Urinary bladder (tissue), 4 donors: ENCODE measurements around the gene LRFN5. TPM values are rescaled to one million over a fixed set of nuclear protein-coding genes. Genes with fewer than 3 reads are reported as not detected.
"Not testable (repeated sequence)": the region's sequence is repeated elsewhere in the genome, so short reads cannot be mapped to it uniquely, and the experiment has no call there.

ENCODE experiments used
- DNase-seq: peaks from one replicate; pipeline ENCODE4 v3.0.0-alpha.2; 2015; ENCODE audit errors: extremely low spot score
- H3K27ac ChIP-seq: one replicate; pipeline ENCODE4 v1.5.1; 2013; ENCODE audit warnings: low read depth, mild to moderate bottlenecking, moderate library complexity
- H3K36me3 ChIP-seq: one replicate; pipeline ENCODE4 v1.6.1; 2013; ENCODE audit warnings: mild to moderate bottlenecking, moderate library complexity; ENCODE audit not compliant: insufficient read depth
- H3K4me1 ChIP-seq: one replicate; pipeline ENCODE4 v1.6.1; 2013; ENCODE audit warnings: mild to moderate bottlenecking, moderate library complexity; ENCODE audit not compliant: insufficient read depth
- H3K4me3 ChIP-seq: one replicate; pipeline ENCODE4 v1.5.1; 2013; ENCODE audit warnings: low read depth, low read length
- WGBS: extraction: QIAGEN DNeasy Blood & Tissue Kit; methylation state at CpG from one replicate; pipeline ENCODE4 v1.1.7; 2013; 5-methylcytosine and 5-hydroxymethylcytosine counted together
- polyA plus RNA-seq: library from polyadenylated mRNA; stranded (reverse); fragments of 200-250 nt; gene quantifications from one replicate; pipeline ENCODE4 v1.2.3, GENCODE V29; 2013
- total RNA-seq: library from RNA; depleted of rRNA; stranded (reverse); fragments of >200 nt; gene quantifications from one replicate; pipeline ENCODE4 v1.2.3, GENCODE V29; 2014
- donor health status: healthy with polysubstance abuse.
- donor health status: healthy.

Gene LRFN5
- total and polyA plus RNA-seq, 2 donors = 12.7 to 45.9 TPM

DNA sequence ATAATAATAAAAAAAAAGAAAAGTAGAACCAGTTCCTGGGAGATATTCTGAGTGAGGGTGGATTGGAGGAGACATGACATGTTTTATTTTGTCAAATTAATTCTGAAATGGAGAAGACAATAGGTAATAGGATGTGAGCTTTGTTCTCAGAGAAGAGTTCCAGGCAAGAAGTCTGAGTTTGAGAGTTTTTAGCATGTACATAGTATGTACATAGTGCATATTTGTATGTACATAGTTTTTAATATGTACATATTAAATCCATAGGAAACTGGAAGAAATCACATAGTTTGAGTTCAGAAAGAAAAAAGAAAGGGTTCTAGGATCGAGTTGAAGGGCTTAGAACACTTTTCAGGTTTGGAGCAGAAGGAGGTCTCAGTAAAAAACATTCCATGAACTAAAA lies 47.5 kb downstream of the LRFN5 start:
- 83% methylated on average over 1 of the region's 1 CpG for WGBS
- Histone ChIP-seq H3K36me3 (no peaks in the 10 kb centered on the region), H3K27ac (no peak overlapping the region), H3K4me1 (no peaks in the 10 kb centered on the region), H3K4me3 (no peak overlapping the region)
- DNase-seq = no peak

- DNase-seq = no peak
- no peak overlapping the region for H3K27ac ChIP-seq
- H3K4me3 ChIP-seq = no peak overlapping the region
- 84% methylated on average over 3 of the region's 3 CpGs for WGBS
- peaks cover 1% of the 10 kb centered on the region for H3K36me3 ChIP-seq
- H3K4me1 ChIP-seq = no peaks in the 10 kb centered on the region
These were observed 56.2 kb downstream of the LRFN5 start for GRCh38 chr14:41662780-41663472.

DNA sequence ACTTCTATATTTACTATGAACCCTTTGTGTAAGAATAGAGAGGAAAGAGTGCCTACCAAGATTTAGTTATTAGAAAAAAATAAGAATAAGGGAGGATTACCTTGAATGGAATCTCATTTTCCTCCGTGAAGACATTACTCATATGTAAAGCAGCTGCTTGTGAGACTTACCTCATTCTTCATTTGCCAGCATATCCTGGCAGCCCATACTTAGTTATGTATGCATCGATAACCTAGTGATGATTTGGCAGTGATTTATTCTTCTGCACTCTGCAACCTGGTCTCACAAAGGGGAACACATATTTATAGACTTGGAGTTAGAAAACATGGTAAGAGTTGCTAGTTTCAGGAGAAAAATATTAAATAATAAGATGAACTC lies 56.8 kb downstream of the LRFN5 start:
- Histone ChIP-seq H3K27ac (no peak overlapping the region), H3K36me3 (peaks cover 1% of the 10 kb centered on the region), H3K4me3 (no peak overlapping the region), H3K4me1 (no peaks in the 10 kb centered on the region)
- 38% methylated on average over 2 of the region's 2 CpGs for WGBS
- DNase-seq = no peak

GRCh38 chr14:41666301-41666700 lies 59.6 kb downstream of the LRFN5 start:
- no peaks in the 10 kb centered on the region for H3K4me1 ChIP-seq
- no peak overlapping the region for H3K27ac ChIP-seq
- no peak overlapping the region for H3K4me3 ChIP-seq
- peaks cover 1% of the 10 kb centered on the region for H3K36me3 ChIP-seq
- 50% methylated on average over 2 of the region's 2 CpGs for WGBS
- DNase-seq = no peak

DNA sequence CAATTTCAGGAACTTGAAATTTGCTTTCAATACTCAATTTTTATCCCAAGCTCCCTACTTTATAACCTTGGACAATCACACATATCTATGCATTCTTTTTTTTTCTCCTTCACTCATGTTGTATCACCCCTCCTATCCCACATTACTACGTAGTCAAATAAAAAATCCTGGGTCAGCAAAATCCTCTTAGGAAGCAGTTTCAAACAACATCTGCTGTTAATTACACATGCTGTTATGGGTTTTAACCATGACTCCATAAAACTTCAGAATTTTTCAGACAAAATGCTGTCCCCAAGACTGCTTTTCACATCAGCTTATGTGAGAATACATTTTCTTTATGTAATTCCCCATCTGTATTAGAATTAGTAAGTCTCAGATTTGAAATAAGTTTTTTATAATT lies 61.7 kb downstream of the LRFN5 start:
- 44% methylated on average over 1 of the region's 1 CpG for WGBS
- Histone ChIP-seq H3K36me3 (no peaks in the 10 kb centered on the region), H3K27ac (no peak overlapping the region), H3K4me1 (no peaks in the 10 kb centered on the region), H3K4me3 (no peak overlapping the region)
- DNase-seq = no peak

GRCh38 chr14:41673601-41674000 lies 66.9 kb downstream of the LRFN5 start:
- 99% methylated on average over 24 of the region's 24 CpGs for WGBS
- H3K36me3 ChIP-seq, H3K4me1 ChIP-seq, DNase-seq, H3K4me3 ChIP-seq, H3K27ac ChIP-seq: not testable (repeated sequence)

GRCh38 chr14:41674511-41674971 lies 67.9 kb downstream of the LRFN5 start:
- H3K36me3 ChIP-seq, H3K4me1 ChIP-seq, H3K4me3 ChIP-seq, DNase-seq, H3K27ac ChIP-seq: not testable (repeated sequence)
- 96% methylated on average over 37 of the region's 37 CpGs for WGBS

- 24% methylated on average over 3 of the region's 3 CpGs for WGBS
- Histone ChIP-seq H3K4me1 (no peaks in the 10 kb centered on the region), H3K27ac (no peak overlapping the region), H3K36me3 (no peaks in the 10 kb centered on the region), H3K4me3 (no peak overlapping the region)
- peak; percentile 58 for DNase-seq
These were observed 92.8 kb downstream of the LRFN5 start for GRCh38 chr14:41699486-41699885.

DNA sequence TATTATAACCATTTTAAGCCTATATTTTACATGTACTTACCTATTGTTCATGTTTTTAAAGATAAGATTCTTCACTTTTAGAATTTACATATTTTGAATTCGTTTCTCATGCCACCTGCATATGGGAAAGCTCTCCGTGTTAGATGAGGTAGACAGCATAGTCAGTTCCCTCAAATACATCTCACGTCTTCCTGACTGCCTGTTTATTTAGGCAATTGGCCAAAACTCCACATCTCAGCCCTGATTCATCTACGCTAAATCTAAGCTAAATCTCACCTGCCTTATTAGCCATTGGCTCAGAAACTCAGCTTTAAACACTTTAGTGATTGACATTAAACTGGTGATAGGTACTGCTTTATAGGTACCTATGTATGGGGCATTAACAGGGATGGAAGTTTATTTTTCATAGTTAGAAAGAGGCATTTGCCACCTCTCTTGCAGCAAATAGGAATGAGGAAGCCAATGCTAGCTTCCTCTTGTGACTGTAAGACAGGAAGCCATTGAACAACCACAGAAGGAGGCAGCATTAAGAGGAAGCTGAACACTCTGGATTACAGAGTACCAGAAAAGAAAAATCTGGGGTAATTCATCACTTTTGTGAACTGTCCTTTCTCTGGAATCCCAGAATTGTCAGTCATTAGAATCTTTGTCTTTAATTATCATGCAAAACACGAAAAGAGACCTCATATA lies 111.9 kb downstream of the LRFN5 start:
- H3K4me3 ChIP-seq = no peak overlapping the region
- WGBS = 59% methylated on average over 5 of the region's 5 CpGs

DNA sequence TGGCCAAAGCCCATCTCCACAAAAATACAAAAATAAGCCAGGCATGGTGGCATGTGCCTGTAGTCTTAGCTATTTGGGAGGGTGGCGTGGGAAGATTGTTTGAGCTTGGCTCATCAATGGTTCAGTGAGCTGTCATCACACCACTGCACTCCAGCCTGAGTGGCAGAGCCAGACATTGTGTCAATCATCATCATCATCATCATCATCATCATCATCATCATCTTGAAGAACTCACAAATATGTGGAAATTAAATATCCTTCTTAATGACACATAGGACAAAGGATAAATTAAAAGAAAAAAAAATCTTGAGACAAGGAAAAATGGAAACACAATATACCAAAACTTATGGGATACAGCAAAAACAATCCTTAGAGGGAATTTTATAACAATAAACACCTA lies 132.5 kb downstream of the LRFN5 start:
- WGBS = 100% methylated on average over 1 of the region's 1 CpG
- no peaks in the 10 kb centered on the region for H3K36me3 ChIP-seq

More for the DNA sequence above, 111.9 kb downstream of the LRFN5 start:
- H3K27ac ChIP-seq = no peak overlapping the region
- no peak for DNase-seq
- no peaks in the 10 kb centered on the region for H3K36me3 ChIP-seq
- H3K4me1 ChIP-seq = no peaks in the 10 kb centered on the region

GRCh38 chr14:41743140-41743539 lies 136.5 kb downstream of the LRFN5 start:
- no peak for DNase-seq
- no peaks in the 10 kb centered on the region for H3K36me3 ChIP-seq
- H3K27ac ChIP-seq = no peak overlapping the region
- 93% methylated on average over 2 of the region's 2 CpGs for WGBS
- no peak overlapping the region for H3K4me3 ChIP-seq
- H3K4me1 ChIP-seq = no peaks in the 10 kb centered on the region

More for the DNA sequence above, 132.5 kb downstream of the LRFN5 start:
- Histone ChIP-seq H3K4me1 (no peaks in the 10 kb centered on the region), H3K4me3 (no peak overlapping the region), H3K27ac (no peak overlapping the region)
- DNase-seq = no peak

- Histone ChIP-seq H3K27ac (peak overlapping the region; percentile 38), H3K36me3 (no peaks in the 10 kb centered on the region), H3K4me3 (peak overlapping the region; percentile 37), H3K4me1 (no peaks in the 10 kb centered on the region)
- DNase-seq = no peak
- 68% methylated on average over 5 of the region's 5 CpGs for WGBS
These were observed 142.8 kb downstream of the LRFN5 start for GRCh38 chr14:41749429-41749828.

DNA sequence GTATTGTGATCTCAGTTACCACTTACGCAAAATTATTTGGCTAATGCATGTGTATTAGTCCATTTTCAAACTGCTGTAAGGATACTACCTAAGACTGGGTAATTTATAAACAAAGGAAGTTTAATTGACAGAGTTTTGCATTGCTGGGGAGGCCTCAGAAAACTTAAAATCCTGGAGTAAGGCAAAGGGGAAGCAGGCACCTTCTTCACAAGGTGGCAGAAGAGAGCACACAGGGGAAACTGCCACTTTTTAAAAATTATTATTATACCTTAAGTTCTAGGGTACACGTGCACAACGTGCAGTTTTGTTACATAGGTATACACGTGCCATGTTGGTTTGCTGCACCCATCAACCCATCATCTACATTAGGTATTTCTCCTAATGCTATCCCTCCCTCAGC lies 143.9 kb downstream of the LRFN5 start:
- not testable (repeated sequence) for H3K4me3 ChIP-seq, H3K36me3 ChIP-seq, H3K4me1 ChIP-seq, DNase-seq, H3K27ac ChIP-seq
- WGBS = 83% methylated on average over 4 of the region's 4 CpGs

DNA sequence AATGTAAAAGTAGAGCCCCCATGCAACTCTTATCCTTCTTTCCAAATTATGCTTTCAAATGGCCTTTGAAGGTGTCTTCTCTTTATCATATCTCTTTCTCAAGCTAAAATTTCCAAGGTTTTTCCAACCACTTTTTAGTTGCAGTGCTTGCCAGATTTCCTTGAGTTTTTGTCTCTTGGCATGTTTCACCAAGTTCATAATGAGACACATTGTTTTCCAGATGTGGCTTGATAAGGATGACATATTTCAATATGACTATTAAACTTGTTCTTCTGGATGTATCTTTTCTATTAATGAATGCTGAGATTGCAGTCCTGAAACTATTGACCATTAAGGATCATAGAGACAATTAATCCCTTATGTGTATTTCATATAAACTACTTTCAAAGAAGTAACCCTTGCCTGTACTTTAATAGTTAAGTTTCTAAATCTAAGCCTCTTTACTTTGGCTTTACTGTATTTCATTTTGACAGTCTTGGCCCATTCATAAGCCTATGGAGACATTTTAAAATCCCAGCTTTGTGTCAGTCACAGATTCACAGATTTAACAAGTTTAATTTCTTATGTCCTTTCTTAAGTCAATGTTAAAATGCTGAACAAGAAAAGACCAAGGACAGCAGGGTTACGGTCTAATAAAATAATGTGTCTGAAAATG lies 151.5 kb downstream of the LRFN5 start:
- 68% methylated on average over 1 of the region's 1 CpG for WGBS
- Histone ChIP-seq H3K36me3 (no peaks in the 10 kb centered on the region), H3K27ac (no peak overlapping the region), H3K4me3 (no peak overlapping the region), H3K4me1 (no peaks in the 10 kb centered on the region)
- DNase-seq = no peak
